GM12878 (cell line): ENCODE measurements around the gene TIFAB.

Experiments
- BCL3 ChIP-seq: IDR thresholded peaks from 2 replicates; pipeline ENCODE4 v1.6.1; 2011; ENCODE audit warnings: borderline replicate concordance, low read depth, mild to moderate bottlenecking, moderate library complexity, low read length; ENCODE audit not compliant: insufficient read depth, poor library complexity, severe bottlenecking
- EGR1 ChIP-seq, 2 experiments: IDR thresholded peaks; 1 replicate in 1 of 2; 2 replicates in 1 of 2; pipeline ENCODE4 v1.6.1; 2011 to 2012; ENCODE audit warnings: low read depth in 2 of 2, low read length in 2 of 2, borderline replicate concordance in 1 of 2, mild to moderate bottlenecking in 1 of 2, moderate library complexity in 1 of 2
- HCFC1 ChIP-seq: fragments of 150-350 bp; IDR thresholded peaks from 2 replicates; pipeline ENCODE4 v1.6.1; 2014; ENCODE audit warnings: low read length
- JUND ChIP-seq: IDR thresholded peaks from 2 replicates; pipeline ENCODE4 v1.6.1; 2012; ENCODE audit warnings: low read depth, mild to moderate bottlenecking, low read length, improper control_type of control experiment, moderate library complexity
- LARP7 ChIP-seq: fragments of 450-650 bp; IDR thresholded peaks from 2 replicates; pipeline ENCODE4 v1.6.1; 2017; ENCODE audit warnings: mild to moderate bottlenecking
- POLR2A ChIP-seq: IDR thresholded peaks from 2 replicates; pipeline ENCODE4 v1.6.1; 2011; ENCODE audit warnings: low read depth, mild to moderate bottlenecking, low read length
- POLR2AphosphoS5 ChIP-seq: IDR thresholded peaks from 2 replicates; pipeline ENCODE4 v1.6.1; 2011; ENCODE audit warnings: mild to moderate bottlenecking, low read length, inconsistent platforms
- RCOR1 ChIP-seq: conservative IDR thresholded peaks from 2 replicates; pipeline ENCODE4 v1.6.1; 2012; ENCODE audit warnings: low read depth, low read length, improper control_type of control experiment
- REST ChIP-seq: IDR thresholded peaks from 2 replicates; pipeline ENCODE4 v1.6.1; 2012; ENCODE audit warnings: mild to moderate bottlenecking, low read depth, low read length
- SMC3 ChIP-seq: IDR thresholded peaks from 2 replicates; pipeline ENCODE4 v1.6.1; 2011; ENCODE audit warnings: low read length, improper control_type of control experiment, borderline replicate concordance
- SPI1 ChIP-seq: IDR thresholded peaks from 2 replicates; pipeline ENCODE4 v1.6.1; 2011; ENCODE audit warnings: low read depth, mild to moderate bottlenecking, low read length, moderate library complexity, borderline replicate concordance; ENCODE audit not compliant: insufficient read depth
- USF2 ChIP-seq: IDR thresholded peaks from 2 replicates; pipeline ENCODE4 v1.6.1; 2011; ENCODE audit warnings: low read depth, low read length, improper control_type of control experiment, borderline replicate concordance
- YY1 ChIP-seq: IDR thresholded peaks from 2 replicates; pipeline ENCODE4 v1.6.1; 2011; ENCODE audit warnings: low read depth, mild to moderate bottlenecking, low read length
- TF ChIP-seq, protein P1 (sequence below), 3 experiments: IDR thresholded peaks in 2 of 3; conservative IDR thresholded peaks in 1 of 3; 2 replicates each; pipeline ENCODE4 v1.5.1; 2011; ENCODE audit warnings: low read depth in 3 of 3, low read length in 3 of 3, mild to moderate bottlenecking in 3 of 3, control low read depth in 2 of 3, moderate library complexity in 2 of 3, inconsistent platforms in 1 of 3, mixed read lengths in 1 of 3; ENCODE audit not compliant: control insufficient read depth in 2 of 3, insufficient read depth in 1 of 3; ENCODE audit errors: extremely low read depth in 1 of 3

GRCh38 chr5:135487839-135488514, 35.8 kb upstream of the TIFAB start:
- no peak for TF ChIP-seq POLR2AphosphoS5
- no peak for TF ChIP-seq YY1
- no peak for TF ChIP-seq POLR2A
- TF ChIP-seq, protein P1, sequence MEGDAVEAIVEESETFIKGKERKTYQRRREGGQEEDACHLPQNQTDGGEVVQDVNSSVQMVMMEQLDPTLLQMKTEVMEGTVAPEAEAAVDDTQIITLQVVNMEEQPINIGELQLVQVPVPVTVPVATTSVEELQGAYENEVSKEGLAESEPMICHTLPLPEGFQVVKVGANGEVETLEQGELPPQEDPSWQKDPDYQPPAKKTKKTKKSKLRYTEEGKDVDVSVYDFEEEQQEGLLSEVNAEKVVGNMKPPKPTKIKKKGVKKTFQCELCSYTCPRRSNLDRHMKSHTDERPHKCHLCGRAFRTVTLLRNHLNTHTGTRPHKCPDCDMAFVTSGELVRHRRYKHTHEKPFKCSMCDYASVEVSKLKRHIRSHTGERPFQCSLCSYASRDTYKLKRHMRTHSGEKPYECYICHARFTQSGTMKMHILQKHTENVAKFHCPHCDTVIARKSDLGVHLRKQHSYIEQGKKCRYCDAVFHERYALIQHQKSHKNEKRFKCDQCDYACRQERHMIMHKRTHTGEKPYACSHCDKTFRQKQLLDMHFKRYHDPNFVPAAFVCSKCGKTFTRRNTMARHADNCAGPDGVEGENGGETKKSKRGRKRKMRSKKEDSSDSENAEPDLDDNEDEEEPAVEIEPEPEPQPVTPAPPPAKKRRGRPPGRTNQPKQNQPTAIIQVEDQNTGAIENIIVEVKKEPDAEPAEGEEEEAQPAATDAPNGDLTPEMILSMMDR (IDR thresholded peaks at IDR 0.05 in 2 of 3, conservative IDR thresholded peaks at IDR 0.05 in 1 of 3; ENCODE audit: control insufficient read depth in 2 of 3, extremely low read depth in 1 of 3, insufficient read depth in 1 of 3, low read depth in 3 of 3, low read length in 3 of 3) = no peak
- TF ChIP-seq HCFC1 = no peak
- no peak for TF ChIP-seq EGR1 (IDR thresholded peaks at IDR 0.05; ENCODE audit: borderline replicate concordance in 1 of 2, low read depth in 2 of 2, low read length in 2 of 2)
- no peak for TF ChIP-seq RCOR1
- TF ChIP-seq SPI1 = no peak
- no peak for TF ChIP-seq JUND
- TF ChIP-seq USF2 = no peak
- no peak for TF ChIP-seq LARP7
- TF ChIP-seq SMC3 = no peak
- no peak for TF ChIP-seq BCL3
- no peak for TF ChIP-seq REST
